Activated naive CD4-positive, alpha-beta T cell treated with anti-CD3 and anti-CD28 coated beads, Interleukin-2, amount 50 U/mL, for 24 hours (primary cell): ENCODE results near the gene GRM8.
"Not testable (repeated sequence)": the region's sequence is repeated elsewhere in the genome, so short reads cannot be mapped to it uniquely, and the experiment has no call there.

Experiments
- H3K27ac Mint-ChIP-seq: one replicate; pipeline ENCODE4 v1.8.0; 2021; ENCODE audit warnings: mild to moderate bottlenecking, mixed read lengths
- H3K27me3 Mint-ChIP-seq: one replicate; pipeline ENCODE4 v1.8.0; 2021; ENCODE audit warnings: mixed read lengths
- H3K36me3 Mint-ChIP-seq: one replicate; pipeline ENCODE4 v1.8.0; 2021; ENCODE audit warnings: mixed read lengths
- H3K4me1 Mint-ChIP-seq: one replicate; pipeline ENCODE4 v1.8.0; 2021; ENCODE audit warnings: mixed read lengths
- H3K4me3 Mint-ChIP-seq: one replicate; pipeline ENCODE4 v1.8.0; 2021; ENCODE audit warnings: mild to moderate bottlenecking, mixed read lengths
- H3K9me3 Mint-ChIP-seq: one replicate; pipeline ENCODE4 v1.8.0; 2021; ENCODE audit warnings: mixed read lengths

The GRM8 gene

DNA sequence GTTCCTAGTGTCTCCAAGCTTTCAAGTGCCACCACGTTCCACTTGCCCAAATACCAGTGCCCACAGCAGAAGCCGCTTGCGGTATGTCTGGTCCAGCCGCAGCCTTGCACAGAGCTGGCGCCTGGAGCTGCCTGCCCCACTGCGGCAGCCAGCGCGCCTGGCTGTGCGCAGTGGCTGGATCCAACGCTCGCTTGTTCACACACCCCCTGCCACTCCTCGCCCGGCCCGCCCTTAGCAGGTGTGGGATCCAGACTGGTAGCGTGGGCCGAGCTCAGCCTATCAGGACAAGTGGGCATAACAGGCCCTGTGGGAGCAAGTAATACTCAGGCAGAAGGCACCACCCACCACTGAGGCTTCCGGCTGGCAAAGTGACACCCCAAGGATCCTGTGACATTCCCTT lies 294.4 kb downstream of the GRM8 start:
- Mint-ChIP-seq H3K9me3 (no peaks in the 10 kb centered on the region), H3K36me3 (no peaks in the 10 kb centered on the region), H3K4me1 (no peaks in the 10 kb centered on the region), H3K27ac (no peak overlapping the region), H3K27me3 (no peaks in the 10 kb centered on the region), H3K4me3 (no peak overlapping the region)

GRCh38 chr7:126957443-126957842 lies 295.3 kb downstream of the GRM8 start:
- no peaks in the 10 kb centered on the region for H3K27me3 Mint-ChIP-seq
- no peaks in the 10 kb centered on the region for H3K36me3 Mint-ChIP-seq
- H3K4me3 Mint-ChIP-seq: no peak overlapping the region
- H3K9me3 Mint-ChIP-seq: no peaks in the 10 kb centered on the region
- no peak overlapping the region for H3K27ac Mint-ChIP-seq
- no peaks in the 10 kb centered on the region for H3K4me1 Mint-ChIP-seq

DNA sequence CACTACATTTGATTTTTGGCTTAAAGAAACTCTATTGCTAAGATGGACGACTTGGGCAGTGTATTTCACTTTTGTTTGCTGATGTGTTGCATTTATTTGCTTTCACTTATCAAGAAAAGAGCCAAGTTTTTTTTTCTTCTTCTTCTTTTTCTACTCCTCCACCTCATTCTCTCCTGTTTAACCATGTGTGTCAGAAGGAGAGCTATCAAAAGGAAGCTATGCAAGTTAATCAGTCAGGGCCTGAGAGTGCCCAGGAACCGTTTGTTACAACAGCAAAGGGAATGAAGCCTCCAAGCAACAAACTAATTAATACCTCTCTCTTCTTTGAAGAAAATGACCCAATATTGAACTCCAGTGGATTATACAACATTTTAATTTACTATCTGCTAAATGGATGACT lies 299.3 kb downstream of the GRM8 start:
- peaks cover 1% of the 10 kb centered on the region for H3K27me3 Mint-ChIP-seq
- no peaks in the 10 kb centered on the region for H3K4me1 Mint-ChIP-seq
- H3K27ac Mint-ChIP-seq: no peak overlapping the region
- H3K9me3 Mint-ChIP-seq: no peaks in the 10 kb centered on the region
- no peaks in the 10 kb centered on the region for H3K36me3 Mint-ChIP-seq
- H3K4me3 Mint-ChIP-seq: no peak overlapping the region

GRCh38 chr7:126948664-126949063 lies 304.1 kb downstream of the GRM8 start:
- Mint-ChIP-seq H3K4me3 (no peak overlapping the region), H3K9me3 (no peaks in the 10 kb centered on the region)

GRCh38 chr7:126940723-126941307 lies 311.9 kb downstream of the GRM8 start:
- Mint-ChIP-seq H3K4me3 (no peak overlapping the region), H3K36me3 (no peaks in the 10 kb centered on the region), H3K9me3 (no peaks in the 10 kb centered on the region), H3K27me3 (peaks cover 2% of the 10 kb centered on the region), H3K27ac (no peak overlapping the region), H3K4me1 (no peaks in the 10 kb centered on the region)

More at GRCh38 chr7:126948664-126949063, 304.1 kb downstream of the GRM8 start:
- Mint-ChIP-seq H3K4me1 (no peaks in the 10 kb centered on the region), H3K27ac (no peak overlapping the region), H3K36me3 (no peaks in the 10 kb centered on the region), H3K27me3 (peaks cover 3% of the 10 kb centered on the region)

DNA sequence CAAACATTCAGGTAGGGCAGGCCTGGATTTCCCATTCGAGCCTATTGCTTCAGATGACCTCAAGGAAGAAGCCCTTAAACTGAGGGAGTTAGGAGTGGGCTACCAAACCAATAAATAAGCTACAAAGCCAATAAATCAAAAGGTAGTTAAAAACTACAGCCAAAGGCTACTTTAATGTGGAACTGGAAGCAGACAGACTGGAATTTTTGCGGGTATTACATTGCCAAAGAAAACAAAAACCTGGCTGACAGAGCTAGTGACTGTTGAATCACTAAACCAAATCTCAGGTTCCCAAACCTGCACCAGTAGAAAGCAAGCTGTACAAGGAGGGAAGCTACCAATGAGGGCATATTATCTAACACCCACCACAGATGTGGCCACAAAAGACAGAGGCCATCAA lies 315.6 kb downstream of the GRM8 start:
- Mint-ChIP-seq H3K9me3 (no peaks in the 10 kb centered on the region), H3K4me1 (no peaks in the 10 kb centered on the region), H3K27ac (no peak overlapping the region), H3K36me3 (no peaks in the 10 kb centered on the region), H3K4me3 (no peak overlapping the region), H3K27me3 (peaks cover 2% of the 10 kb centered on the region)

DNA sequence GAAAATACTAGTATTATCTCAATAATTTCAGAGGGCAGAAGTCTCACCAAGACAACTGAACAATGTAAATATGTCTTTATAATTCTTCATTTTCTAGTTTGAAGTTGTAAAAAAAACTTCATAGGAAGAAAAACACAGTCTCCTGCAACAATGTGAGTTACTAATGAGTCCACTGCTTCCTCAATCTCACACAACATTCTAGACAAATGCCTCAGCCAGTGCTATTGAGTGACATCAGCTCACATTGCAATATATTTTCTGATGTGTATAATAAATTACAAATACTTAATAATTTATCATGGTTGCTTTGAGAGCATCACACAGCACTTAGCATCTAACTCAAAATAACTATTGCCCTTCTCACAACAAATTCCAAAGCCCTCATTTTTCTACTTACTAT lies 321.2 kb downstream of the GRM8 start:
- H3K4me3 Mint-ChIP-seq: no peak overlapping the region
- no peaks in the 10 kb centered on the region for H3K4me1 Mint-ChIP-seq
- no peak overlapping the region for H3K27ac Mint-ChIP-seq
- H3K27me3 Mint-ChIP-seq: peaks cover 5% of the 10 kb centered on the region
- H3K36me3 Mint-ChIP-seq: no peaks in the 10 kb centered on the region
- H3K9me3 Mint-ChIP-seq: no peaks in the 10 kb centered on the region

DNA sequence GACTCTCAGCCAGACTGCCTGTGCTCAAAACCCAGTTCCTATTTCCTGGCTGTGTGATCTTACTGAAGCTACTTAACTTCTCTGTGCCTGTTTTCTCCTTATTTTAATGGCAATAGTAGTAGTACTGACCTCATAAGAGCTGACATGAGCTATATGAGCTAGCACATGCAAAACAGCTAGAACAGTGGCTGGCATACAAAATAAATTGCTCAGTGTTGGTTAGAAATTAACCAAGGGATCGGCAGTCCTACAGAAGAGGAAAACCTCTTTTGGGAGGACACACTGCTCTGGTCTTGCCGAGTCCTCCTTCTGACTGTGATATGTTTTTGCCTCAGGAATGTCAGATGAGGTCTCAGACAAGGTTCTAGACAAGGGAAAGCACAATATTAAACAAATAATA lies 322.6 kb downstream of the GRM8 start:
- Mint-ChIP-seq H3K27me3 (peaks cover 5% of the 10 kb centered on the region), H3K4me3 (no peak overlapping the region), H3K4me1 (no peaks in the 10 kb centered on the region), H3K9me3 (no peaks in the 10 kb centered on the region), H3K27ac (no peak overlapping the region), H3K36me3 (no peaks in the 10 kb centered on the region)

DNA sequence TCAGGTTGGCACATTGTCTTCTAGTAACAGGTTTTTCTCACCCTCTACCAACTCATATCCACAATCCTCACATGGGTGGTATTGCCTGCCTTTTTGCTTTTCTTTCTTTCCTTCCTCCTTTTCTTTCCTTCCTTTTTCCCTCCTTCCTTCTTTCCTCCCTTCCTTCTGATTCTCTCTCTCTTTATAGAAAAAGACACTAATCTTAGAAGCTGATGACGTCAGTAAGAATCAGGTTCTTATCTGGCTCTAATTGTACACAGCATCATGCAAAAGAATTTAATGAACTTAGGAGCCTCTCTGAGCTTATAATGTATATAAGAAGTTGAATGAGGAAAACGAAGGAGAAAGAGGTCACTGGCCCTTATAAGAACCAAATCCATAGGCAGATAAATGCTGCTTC lies 328.3 kb downstream of the GRM8 start:
- H3K4me3 Mint-ChIP-seq: no peak overlapping the region
- peaks cover 7% of the 10 kb centered on the region for H3K27me3 Mint-ChIP-seq
- H3K9me3 Mint-ChIP-seq: peaks cover 6% of the 10 kb centered on the region
- H3K4me1 Mint-ChIP-seq: no peaks in the 10 kb centered on the region
- H3K36me3 Mint-ChIP-seq: no peaks in the 10 kb centered on the region
- no peak overlapping the region for H3K27ac Mint-ChIP-seq

GRCh38 chr7:126911627-126912026 lies 341.1 kb downstream of the GRM8 start:
- not testable (repeated sequence) for H3K4me3 Mint-ChIP-seq, H3K27me3 Mint-ChIP-seq, H3K9me3 Mint-ChIP-seq, H3K36me3 Mint-ChIP-seq, H3K4me1 Mint-ChIP-seq, H3K27ac Mint-ChIP-seq

DNA sequence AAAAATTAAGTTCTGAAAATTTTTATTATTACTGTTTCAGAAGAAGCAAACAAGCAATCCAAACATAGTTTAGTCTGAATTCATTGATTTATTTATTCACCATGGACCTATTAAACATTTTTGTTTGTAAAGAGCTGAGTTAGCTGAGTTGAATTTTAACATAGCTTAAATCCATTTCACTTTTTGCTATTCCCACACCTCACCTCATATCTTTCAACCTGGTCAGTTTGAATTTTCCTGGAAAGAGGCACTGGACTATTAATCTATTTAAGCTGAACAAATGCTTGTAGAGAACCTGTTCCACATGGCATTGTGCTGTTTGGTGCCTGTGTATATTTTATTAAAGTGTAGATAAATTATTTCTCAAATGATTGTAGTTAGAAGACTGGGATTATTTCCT lies 344.2 kb downstream of the GRM8 start:
- H3K27ac Mint-ChIP-seq, H3K4me3 Mint-ChIP-seq, H3K27me3 Mint-ChIP-seq, H3K9me3 Mint-ChIP-seq, H3K36me3 Mint-ChIP-seq, H3K4me1 Mint-ChIP-seq: not testable (repeated sequence)

DNA sequence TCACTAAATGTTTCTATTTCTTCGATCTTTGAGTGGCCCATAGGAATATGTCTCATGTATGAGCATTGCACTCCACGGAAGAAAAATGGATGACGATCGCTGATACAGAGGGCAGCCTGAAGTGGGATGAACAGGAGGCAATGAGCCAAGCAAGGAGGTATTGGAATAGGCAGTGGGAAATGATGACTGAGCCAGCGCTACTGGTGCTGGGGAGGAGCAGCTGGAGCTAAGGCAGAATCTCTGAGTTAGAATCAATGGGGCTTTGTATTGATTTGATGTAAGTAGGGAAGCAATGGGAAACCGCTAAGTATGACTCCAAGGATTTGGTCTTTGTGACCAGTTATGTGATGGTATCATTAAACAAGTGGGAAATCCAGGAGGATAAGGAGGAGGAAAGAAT lies 345.1 kb downstream of the GRM8 start:
- not testable (repeated sequence) for H3K27me3 Mint-ChIP-seq, H3K27ac Mint-ChIP-seq, H3K4me1 Mint-ChIP-seq, H3K36me3 Mint-ChIP-seq, H3K9me3 Mint-ChIP-seq, H3K4me3 Mint-ChIP-seq

- H3K36me3 Mint-ChIP-seq, H3K9me3 Mint-ChIP-seq, H3K27me3 Mint-ChIP-seq, H3K4me3 Mint-ChIP-seq, H3K27ac Mint-ChIP-seq, H3K4me1 Mint-ChIP-seq: not testable (repeated sequence)
Observed at GRCh38 chr7:126905255-126905654, 347.5 kb downstream of the GRM8 start.

GRCh38 chr7:126901041-126901765 lies 351.5 kb downstream of the GRM8 start:
- not testable (repeated sequence) for H3K27ac Mint-ChIP-seq, H3K4me3 Mint-ChIP-seq, H3K9me3 Mint-ChIP-seq, H3K27me3 Mint-ChIP-seq, H3K4me1 Mint-ChIP-seq, H3K36me3 Mint-ChIP-seq

- not testable (repeated sequence) for H3K27me3 Mint-ChIP-seq, H3K27ac Mint-ChIP-seq, H3K4me3 Mint-ChIP-seq, H3K36me3 Mint-ChIP-seq, H3K9me3 Mint-ChIP-seq, H3K4me1 Mint-ChIP-seq
Observed at GRCh38 chr7:126887980-126888379, 364.8 kb downstream of the GRM8 start.

- not testable (repeated sequence) for H3K36me3 Mint-ChIP-seq, H3K27ac Mint-ChIP-seq, H3K4me1 Mint-ChIP-seq, H3K27me3 Mint-ChIP-seq, H3K4me3 Mint-ChIP-seq, H3K9me3 Mint-ChIP-seq
Observed at GRCh38 chr7:126887560-126887959, 365.2 kb downstream of the GRM8 start.

GRCh38 chr7:126882730-126883129 lies 370.0 kb downstream of the GRM8 start:
- not testable (repeated sequence) for H3K27me3 Mint-ChIP-seq, H3K4me1 Mint-ChIP-seq, H3K4me3 Mint-ChIP-seq, H3K9me3 Mint-ChIP-seq, H3K36me3 Mint-ChIP-seq, H3K27ac Mint-ChIP-seq
